Stimulated activated CD8-positive, alpha-beta memory T cell treated with anti-CD3 and anti-CD28 coated beads, Interleukin-15, amount 100 ng/mL, for 48 hours (primary cell): ENCODE data around the gene CCDC77.

Experiments
- DNase-seq, 2 donors: peaks; one replicate each; pipeline ENCODE4 v3.0.0-alpha.2; 2020; ENCODE audit warnings: low read depth in 2 of 2

Gene CCDC77

DNA sequence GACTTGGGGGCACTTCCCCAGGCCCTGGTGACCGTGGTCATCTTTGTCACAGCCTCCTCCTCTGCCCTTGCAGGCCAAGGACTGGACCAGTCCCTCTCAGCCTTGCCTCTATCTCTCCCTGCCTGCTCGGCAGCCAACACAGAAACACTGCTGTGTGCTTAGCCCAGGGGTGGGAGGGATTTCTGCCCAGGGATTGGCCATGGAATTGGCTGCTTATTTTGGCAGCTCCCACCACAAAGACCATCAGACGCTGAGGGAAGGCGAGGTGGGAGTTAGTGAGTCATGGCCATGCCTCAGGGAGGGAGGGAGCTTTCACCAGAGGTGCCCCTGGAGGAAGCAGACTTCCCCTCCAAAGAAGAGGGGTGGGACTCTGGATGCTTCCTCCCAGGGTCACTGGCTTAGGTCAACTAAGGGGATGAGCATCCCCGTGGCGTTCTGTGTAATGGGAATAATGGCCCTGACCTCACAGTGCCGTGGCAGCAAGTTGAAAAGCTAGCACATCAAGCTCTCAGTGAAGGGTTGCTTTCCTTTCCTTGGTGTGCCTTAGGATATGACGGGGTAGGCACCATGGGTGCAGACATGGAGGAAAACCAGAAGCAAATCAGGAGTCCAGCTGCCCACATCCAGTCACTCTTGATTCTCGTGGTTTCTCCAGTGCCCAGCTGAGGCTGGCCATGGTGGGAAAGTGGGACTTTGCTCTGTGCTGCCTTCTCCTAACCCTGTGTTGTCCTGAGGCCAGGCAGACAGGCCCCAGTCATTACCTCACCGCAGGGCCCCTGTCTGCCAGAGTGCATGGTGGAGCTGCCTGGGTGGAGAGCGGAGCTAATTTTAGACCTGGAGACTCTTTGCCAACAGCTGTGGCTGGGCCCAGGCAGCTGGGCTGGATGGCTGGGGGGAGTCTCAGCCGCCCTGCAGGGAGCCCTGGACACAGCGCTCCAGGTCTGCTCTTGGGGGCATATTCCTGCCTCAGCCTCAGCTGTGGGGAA is 79.7 kb downstream of the CCDC77 start:
- no peak for DNase-seq

- DNase-seq: no peak
These were observed 80.6 kb downstream of the CCDC77 start for GRCh38 chr12:482061-482460.

- no peak for DNase-seq
These were observed 82.7 kb downstream of the CCDC77 start for GRCh38 chr12:484096-484495.

- DNase-seq: no peak
These were observed 88.8 kb downstream of the CCDC77 start for GRCh38 chr12:490260-490659.
